ENCODE results near the gene MYO6. TPM values are rescaled to one million over a fixed set of nuclear protein-coding genes. Genes with fewer than 3 reads are reported as not detected.

MYO6 gene
- total and polyA plus RNA-seq, 2 of the 4 experiments (the other 2 are of a cell fraction) = 6.1 to 6.8 TPM

DNA sequence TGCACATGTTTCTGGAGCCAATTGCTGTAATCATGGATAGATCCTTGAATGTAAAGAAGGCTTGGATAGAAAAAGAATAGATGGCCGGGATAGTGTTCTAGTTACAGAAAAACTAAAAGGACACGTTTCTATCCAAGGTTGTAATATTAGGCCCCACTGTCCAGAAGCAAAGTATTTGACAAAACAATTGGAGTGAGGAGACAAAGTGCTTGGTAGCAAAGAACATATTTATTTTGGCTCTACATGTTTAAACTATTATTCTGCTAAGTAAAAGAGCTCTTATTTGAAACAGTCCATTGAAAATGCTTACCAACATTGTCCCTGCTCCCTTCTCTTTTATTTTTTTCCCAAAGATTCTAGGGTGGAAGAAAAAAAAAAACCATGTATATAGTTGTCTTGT, 94.4 kb downstream of the MYO6 start:
- no peak for DNase-seq
- Histone ChIP-seq H3K4me2 (ENCODE audit: low read depth, low read length) (no peak overlapping the region), H3K9me1 (ENCODE audit: insufficient read depth, low read length) (peaks cover 2% of the 10 kb centered on the region; the same call in 1 of the 2 replicates), H2AK9ac (replicated peaks; ENCODE audit: low read depth, low read length, poor library complexity) (no peak overlapping the region), H2BK5ac (ENCODE audit: low read depth, low read length, poor library complexity, severe bottlenecking) (no peak overlapping the region), H3K14ac (replicated peaks; ENCODE audit: low read depth, low read length) (no peak overlapping the region), H3K56ac (ENCODE audit: extremely low read depth, insufficient read depth, low read length) (no peak overlapping the region), H2BK120ac (ENCODE audit: low read depth, low read length) (no peak overlapping the region), H2AFZ (replicated peaks; ENCODE audit: low read length, poor library complexity) (no peak overlapping the region), H4K91ac (ENCODE audit: insufficient read depth, low read depth, low read length) (no peak overlapping the region), H3K27ac (ENCODE audit: insufficient read depth, low read length) (no peak overlapping the region), H3K79me1 (ENCODE audit: low read depth in 1 of 2, low read length in 2 of 2) (no peaks in the 10 kb centered on the region), H4K20me1 (ENCODE audit: insufficient read depth, low read length) (no peaks in the 10 kb centered on the region), H3K36me3 (ENCODE audit: control insufficient read depth, insufficient read depth, low read length) (no peaks in the 10 kb centered on the region), H3K27me3 (ENCODE audit: control insufficient read depth, insufficient read depth, low read length) (no peaks in the 10 kb centered on the region), H4K5ac (ENCODE audit: low read depth, low read length) (no peak overlapping the region), H3K4me3 (ENCODE audit: insufficient read depth, low read depth, low read length) (no peak overlapping the region), H2BK20ac (ENCODE audit: low read depth, low read length) (no peak overlapping the region), H4K8ac (ENCODE audit: low read depth in 2 of 2, low read length in 2 of 2) (no peak overlapping the region), H3K4ac (ENCODE audit: low read depth, low read length) (no peak overlapping the region), H3K18ac (ENCODE audit: low read depth, low read length) (no peak overlapping the region), H3K9ac (ENCODE audit: low read depth, low read length) (no peak overlapping the region), H3K9me3 (ENCODE audit: control insufficient read depth, insufficient read depth, low read length) (no peaks in the 10 kb centered on the region), H2AK5ac (ENCODE audit: low read depth, low read length) (no peak overlapping the region), H3K4me1 (ENCODE audit: control insufficient read depth, insufficient read depth, low read length) (peaks cover 2% of the 10 kb centered on the region; the same call in 1 of the 2 replicates), H3K23ac (ENCODE audit: low read depth, low read length) (no peak overlapping the region), H2BK15ac (ENCODE audit: low read depth, low read length) (no peak overlapping the region)
- BruUV-seq (replicated peaks) = no TSS peak
- intact Hi-C loops (cut with micrococcal nuclease) = no loop called here
- ChIA-PET POLR2A (ENCODE audit: unreplicated experiment) (no interaction called here), CTCF (no interaction called here)
- TF ChIP-seq POLR2A (IDR thresholded peaks at IDR 0.05; ENCODE audit: low read depth, low read length) (no peak), MAZ (IDR thresholded peaks at IDR 0.05; ENCODE audit: borderline replicate concordance, low read depth, low read length) (no peak)
- TF ChIP-seq, protein P1, sequence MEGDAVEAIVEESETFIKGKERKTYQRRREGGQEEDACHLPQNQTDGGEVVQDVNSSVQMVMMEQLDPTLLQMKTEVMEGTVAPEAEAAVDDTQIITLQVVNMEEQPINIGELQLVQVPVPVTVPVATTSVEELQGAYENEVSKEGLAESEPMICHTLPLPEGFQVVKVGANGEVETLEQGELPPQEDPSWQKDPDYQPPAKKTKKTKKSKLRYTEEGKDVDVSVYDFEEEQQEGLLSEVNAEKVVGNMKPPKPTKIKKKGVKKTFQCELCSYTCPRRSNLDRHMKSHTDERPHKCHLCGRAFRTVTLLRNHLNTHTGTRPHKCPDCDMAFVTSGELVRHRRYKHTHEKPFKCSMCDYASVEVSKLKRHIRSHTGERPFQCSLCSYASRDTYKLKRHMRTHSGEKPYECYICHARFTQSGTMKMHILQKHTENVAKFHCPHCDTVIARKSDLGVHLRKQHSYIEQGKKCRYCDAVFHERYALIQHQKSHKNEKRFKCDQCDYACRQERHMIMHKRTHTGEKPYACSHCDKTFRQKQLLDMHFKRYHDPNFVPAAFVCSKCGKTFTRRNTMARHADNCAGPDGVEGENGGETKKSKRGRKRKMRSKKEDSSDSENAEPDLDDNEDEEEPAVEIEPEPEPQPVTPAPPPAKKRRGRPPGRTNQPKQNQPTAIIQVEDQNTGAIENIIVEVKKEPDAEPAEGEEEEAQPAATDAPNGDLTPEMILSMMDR (conservative IDR thresholded peaks at IDR 0.05; ENCODE audit: low read depth, low read length) = no peak
- in situ Hi-C loops (cut with MboI; ENCODE audit: low sequenced_read_pairs) = no loop called here
- WGBS, 2 experiments (ENCODE audit: extremely low coverage in 2 of 2, insufficient read length in 1 of 2) = no CpG with 5 or more reads among the region's 2 CpGs
- dilution Hi-C loops (cut with HindIII; ENCODE audit: low sequenced_read_pairs, unreplicated experiment) = no loop called here
- no peak for ATAC-seq (ENCODE audit: low read depth)

All from IMR-90 (cell line).